Stimulated activated CD8-positive, alpha-beta memory T cell treated with anti-CD3 and anti-CD28 coated beads, Interleukin-4, amount 100 ng/mL, for 1 hour (primary cell): ENCODE data around the gene SNRPD1.
"Not testable (repeated sequence)": the region's sequence is repeated elsewhere in the genome, so short reads cannot be mapped to it uniquely, and the experiment has no call there.

Experiments used
- DNase-seq, 2 donors: peaks; one replicate each; pipeline ENCODE4 v3.0.0-alpha.2; 2020; ENCODE audit warnings: low read depth in 2 of 2, low spot score in 1 of 2

Gene SNRPD1

DNA sequence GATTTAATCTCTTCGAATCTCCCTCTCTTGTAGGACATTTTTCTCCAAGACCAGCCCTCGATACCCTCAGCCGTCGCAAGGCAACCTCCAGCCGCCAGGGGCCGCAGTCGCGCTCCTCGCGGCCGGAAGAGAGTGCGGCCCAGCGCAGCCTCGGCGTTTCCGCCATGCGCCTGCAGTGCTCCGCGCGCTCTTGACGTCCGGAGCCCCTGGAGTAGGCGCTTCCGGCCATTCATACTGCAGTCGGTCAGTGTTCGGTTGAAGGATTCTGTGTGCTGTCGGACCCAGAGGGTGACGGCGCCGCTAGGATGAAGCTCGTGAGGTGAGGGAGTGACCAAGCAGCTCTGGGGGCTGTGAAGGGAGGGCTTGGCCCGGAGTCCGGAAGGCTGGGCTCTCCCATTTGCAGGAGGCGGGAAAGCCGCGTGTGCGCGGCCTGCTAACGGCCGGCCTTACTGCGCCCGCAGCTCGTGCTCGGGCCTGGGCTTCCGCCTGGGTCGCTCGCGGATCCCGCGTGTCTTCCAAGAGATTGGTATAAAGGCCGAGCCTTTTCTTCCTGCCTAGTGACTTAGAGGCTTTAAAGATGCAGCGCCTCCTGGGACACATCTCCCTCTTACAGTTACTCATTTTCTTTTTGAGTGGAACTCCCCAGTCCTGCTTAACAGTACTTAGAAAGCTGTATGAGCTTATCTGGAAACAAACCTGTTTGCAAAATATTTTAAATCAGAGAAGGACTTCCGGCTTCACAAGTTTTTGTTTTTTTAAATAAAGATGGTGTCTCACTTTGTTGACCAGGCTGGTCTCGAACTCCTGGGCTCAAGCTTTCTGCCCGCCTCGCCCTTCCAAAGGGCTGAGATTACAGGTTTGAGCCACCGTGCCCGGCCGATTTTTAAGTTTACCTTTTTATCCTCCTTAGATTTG lies at the start of gene SNRPD1:
TSS of gene SNRPD1 (plus strand) at position 190 of the 915 bp plus-strand sequence. CDS start at position 306, 116 bp downstream.
- DNase-seq = peak; percentile 51 to 76

GRCh38 chr18:21571772-21572171 lies 40.3 kb upstream of the SNRPD1 start:
- DNase-seq = no peak

DNA sequence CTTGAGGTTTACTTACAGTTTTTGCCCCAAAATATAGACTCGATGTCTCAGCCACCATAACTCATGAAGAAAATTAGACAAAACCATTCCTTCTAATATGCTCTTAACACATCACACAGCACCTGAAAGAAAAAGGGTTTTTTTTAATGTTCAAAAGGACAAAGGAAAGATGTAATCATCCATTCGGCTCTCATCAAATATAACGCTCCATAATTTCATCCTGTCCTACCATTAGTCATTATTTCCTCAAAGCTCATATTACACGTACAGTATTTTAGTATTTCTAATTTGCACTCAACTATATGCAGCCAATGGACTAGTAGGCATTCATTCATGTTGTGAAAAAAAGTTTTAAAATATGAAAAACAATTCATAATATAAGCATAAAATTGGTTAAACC lies 36.5 kb upstream of the SNRPD1 start:
- DNase-seq = no peak

DNA sequence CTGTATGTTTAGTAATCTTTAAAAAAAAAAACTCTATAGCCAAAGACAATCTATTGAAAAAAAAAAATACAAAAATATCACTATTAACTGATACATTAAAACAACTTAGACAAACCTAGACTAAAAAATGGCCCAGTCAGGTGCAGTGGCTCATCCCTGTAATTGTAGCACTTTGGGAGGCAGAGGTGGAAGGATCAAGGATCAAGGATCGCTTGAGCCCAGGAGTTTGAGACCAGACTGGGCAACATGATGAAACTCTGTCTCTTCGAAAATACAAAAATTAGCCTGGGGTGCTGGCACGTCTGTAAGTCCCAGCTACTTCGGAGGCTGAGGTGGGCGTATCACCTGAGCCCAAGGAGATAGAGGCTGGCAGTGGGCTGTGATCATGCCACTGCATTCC lies 27.7 kb upstream of the SNRPD1 start:
- no peak for DNase-seq

- not testable (repeated sequence) for DNase-seq
Observed at GRCh38 chr18:21592361-21592760, 19.8 kb upstream of the SNRPD1 start.

DNA sequence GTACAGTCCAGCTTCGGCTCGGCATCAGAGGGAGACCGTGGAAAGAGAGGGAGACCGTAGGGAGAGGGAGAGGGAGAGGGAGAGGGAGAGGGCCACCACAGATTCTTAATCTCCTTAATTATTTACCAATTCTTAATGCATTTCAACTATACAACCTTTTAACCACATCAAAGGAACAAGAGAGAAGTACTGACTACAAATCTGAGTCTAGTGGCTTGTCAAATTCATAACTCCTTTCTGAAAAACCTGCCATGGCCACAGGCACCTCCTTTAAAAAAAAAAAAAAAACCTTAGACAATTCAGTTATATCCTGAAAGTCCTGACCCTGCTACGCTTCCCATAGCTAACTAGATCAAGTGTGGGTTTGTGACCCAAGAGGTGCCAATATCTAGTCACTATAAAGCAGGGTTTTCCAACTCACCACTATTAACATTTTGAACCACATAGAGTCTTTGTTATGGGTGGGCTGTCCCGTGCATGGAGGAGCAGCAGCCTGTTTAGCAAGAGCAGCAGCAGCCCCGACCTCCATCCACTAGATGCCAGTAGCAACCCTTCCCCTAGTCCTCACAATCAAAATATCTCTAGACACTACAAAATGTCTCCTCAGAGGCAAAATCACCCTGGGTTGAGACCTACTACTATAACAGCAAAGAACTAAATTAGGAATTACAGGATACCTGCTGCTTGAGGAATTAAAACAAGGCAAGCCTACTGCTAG lies 18.4 kb upstream of the SNRPD1 start:
- DNase-seq = no peak

DNA sequence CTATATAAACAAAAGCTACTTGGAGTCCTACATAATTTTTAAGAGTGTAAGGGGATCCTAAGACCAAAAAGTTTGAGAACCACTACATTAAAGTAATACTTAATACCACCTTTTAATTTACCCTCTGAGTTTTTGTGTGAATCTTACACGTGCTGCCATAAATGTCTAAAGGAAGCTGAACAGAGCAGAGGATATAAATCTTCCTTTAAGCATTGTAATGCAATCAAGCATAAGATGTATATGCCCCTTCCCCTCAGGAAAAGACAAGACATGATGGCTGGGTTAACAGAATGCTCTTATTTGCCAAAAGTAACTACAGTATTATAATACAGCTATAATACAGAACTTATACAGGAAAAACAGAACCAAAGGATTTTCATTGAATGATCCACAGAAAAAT lies 14.5 kb upstream of the SNRPD1 start:
- no peak for DNase-seq

DNA sequence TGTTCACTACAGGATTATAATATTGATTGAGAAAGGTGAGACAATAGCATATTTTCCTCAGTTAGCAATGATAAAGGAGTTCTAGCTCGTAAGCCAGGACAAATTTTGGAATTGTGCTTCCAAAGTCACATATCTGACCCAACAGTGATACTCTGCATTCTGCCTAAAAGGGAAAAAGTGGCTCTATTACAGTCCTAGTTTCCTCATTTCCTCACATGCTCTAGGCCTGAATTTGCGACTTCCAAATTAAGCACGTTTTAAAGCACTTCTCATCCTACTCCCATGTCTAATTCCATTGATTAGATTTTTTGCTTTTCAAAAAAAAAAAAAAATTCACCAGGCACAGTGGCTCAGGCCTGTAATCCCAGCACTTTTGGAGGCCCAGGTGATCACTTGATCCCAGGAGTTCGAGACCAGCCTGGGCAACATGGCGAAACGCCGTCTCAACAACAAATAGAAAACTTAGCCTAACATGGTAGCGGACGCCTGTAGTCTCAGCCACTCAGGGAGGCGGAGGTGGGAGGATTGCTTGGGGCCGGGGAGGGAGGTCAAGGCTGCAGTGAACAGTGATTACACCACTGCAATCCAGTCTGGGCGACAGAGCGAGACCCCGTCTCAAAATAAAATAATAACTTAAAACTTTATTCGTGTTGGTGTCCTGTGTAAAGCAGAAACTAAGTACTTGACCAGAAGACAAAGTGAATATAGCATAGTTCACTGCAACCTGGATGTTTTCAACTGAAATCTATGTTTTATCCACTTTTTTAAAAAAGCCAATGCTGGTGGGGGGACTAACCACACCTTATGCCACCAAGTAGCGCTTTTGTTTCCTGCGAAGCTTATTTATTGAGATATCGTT lies 13.2 kb upstream of the SNRPD1 start:
- no peak for DNase-seq

- DNase-seq = peak; percentile 25 to 35
Observed at GRCh38 chr18:21599585-21600525, 12.3 kb upstream of the SNRPD1 start.

DNA sequence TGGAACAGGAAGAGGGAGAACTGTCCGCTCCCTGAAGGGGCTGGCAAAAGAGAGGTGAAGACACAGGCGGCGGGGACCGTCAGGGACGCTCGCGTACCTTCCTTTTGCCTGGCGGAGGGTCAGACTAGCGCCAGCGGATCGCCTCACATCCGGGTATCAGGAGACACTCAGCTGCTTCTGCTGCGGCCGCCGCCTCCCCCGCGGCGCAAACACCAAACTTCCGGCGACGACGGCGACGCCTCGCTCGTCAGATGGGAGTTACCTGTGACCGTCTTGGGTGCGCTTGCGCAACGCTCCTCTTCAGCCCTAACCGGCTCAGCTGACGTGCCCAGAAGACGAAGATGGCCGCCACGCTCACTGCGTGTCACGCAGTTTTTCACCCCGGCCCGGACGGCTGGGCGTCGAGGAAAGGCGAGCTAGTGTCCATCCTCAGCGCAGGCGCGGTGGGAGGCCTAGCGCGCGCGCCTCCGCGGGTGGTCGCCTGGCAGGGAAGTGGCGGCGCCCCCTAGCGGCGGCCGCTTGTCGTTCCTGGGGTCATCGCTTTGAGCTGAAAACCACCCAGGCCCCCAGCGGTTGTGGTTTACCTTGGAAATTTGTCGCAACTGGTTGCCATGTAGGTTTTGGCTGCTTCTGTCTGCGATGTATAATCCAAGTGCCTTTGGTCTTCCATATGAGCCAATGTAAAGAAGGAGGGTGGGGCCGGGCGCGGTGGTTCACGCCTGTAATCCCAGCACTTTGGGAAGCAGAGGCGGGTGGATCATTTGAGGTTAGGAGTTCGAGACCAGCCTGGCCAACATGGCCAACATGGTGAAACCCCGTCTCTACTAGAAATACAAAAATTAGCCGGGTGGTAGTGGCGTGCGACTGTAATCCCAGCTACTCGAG lies 11.3 kb upstream of the SNRPD1 start, which contains the start of gene ESCO1:
TSS of gene ESCO1 (minus strand) at position 179 of the 885 bp plus-strand sequence. CDS start 25,861 bp downstream, outside the sequence.
- DNase-seq = peak; percentile 84 to 86

- DNase-seq = no peak
Observed at GRCh38 chr18:21602299-21602587, 9.9 kb upstream of the SNRPD1 start.

DNA sequence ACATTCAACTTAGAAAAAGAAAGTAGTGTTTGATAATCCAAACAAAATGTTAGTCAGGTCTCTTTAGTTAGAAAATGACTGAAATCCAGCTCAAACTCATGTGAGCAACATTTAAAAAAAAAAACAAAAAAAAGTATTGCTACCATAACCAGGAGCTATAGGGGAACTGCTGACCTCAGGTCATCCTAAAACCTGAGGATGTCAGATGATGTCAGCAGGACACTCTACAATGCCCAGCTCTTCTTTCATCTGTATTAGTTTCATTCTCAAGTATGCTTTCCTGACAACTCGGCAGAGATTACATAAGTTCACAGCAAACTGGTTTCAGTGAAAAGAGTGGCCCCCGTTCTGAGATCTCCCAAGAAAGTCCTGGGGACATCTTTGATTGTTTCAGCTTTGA lies 7.4 kb upstream of the SNRPD1 start:
- no peak for DNase-seq

DNA sequence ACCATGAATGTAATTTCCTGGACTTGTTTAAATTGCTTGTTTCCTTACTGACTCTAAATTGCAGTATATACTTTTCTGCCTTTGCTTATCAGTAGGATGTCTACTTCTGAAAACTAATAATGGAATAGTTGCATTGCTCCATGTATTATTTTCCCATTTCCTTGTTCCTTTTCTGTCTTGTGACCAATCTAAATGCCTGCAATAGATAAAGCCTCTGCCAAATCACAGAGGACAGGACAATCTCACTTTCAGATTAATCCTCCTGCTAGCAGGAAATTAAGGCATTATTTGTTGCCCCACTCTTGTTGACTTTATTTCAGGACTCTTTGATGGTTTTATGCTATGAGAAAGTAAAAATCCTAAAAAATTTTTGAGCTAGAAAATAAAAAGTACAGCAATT lies 6.9 kb upstream of the SNRPD1 start:
- no peak for DNase-seq

- not testable (repeated sequence) for DNase-seq
Observed at GRCh38 chr18:21611401-21612124, 551 bp upstream of the SNRPD1 start.

DNA sequence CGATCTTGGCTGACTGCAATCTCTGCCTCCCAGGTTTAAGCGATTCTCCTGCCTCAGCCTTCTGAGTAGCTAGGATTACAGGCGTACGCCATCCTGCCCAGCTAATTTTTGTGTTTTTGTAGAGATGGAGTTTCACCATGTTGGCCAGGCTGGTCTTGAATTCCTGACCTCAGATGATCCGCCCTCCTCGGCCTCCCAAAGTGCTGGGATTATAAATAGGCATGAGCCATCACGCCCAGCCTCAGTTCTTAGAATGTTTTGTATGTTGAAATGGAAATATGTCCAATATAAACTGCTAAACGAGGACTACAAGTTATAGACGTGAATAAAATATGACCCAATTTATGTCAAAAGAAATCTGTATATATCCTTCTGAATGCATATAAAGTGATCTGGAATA lies 9.5 kb downstream of the SNRPD1 start:
- not testable (repeated sequence) for DNase-seq

GRCh38 chr18:21629089-21629832 lies 17.1 kb downstream of the SNRPD1 start:
- no peak for DNase-seq

GRCh38 chr18:21632393-21632792 lies 20.3 kb downstream of the SNRPD1 start:
- DNase-seq = no peak
